ENCODE measurements around the gene XCR1.

GRCh38 chr3:46065750-46066256, 38.5 kb upstream of the XCR1 start:
- TF ChIP-seq CTCF (IDR thresholded peaks at IDR 0.05) (no peak), EP300 (IDR thresholded peaks at IDR 0.05) (no peak), POLR2A (IDR thresholded peaks at IDR 0.05) (no peak)
